Stimulated activated CD4-positive, alpha-beta T cell treated with anti-CD3 and anti-CD28 coated beads, Interleukin-1b, Interleukin-23, amount 100 ng/mL, for 1 hour (primary cell): ENCODE results near the gene TBCD.
"Not testable (repeated sequence)": the region's sequence is repeated elsewhere in the genome, so short reads cannot be mapped to it uniquely, and the experiment has no call there.

Experiments used
- DNase-seq, 2 donors: peaks; one replicate each; pipeline ENCODE4 v3.0.0-alpha.2; 2020; ENCODE audit warnings: low read depth in 2 of 2

TBCD gene

GRCh38 chr17:82957469-82957795 is 205.6 kb downstream of the TBCD start:
- no peak for DNase-seq

- no peak for DNase-seq
Measured at GRCh38 chr17:82957961-82958561, 206.2 kb downstream of the TBCD start.

GRCh38 chr17:82959242-82959930 is 207.5 kb downstream of the TBCD start:
- no peak for DNase-seq

GRCh38 chr17:82959990-82960418 is 208.1 kb downstream of the TBCD start:
- no peak for DNase-seq

- no peak for DNase-seq
Measured at GRCh38 chr17:82960419-82961271, 208.8 kb downstream of the TBCD start.

GRCh38 chr17:82961366-82962162 is 209.7 kb downstream of the TBCD start:
- DNase-seq = no peak

GRCh38 chr17:82962163-82962720 is 210.4 kb downstream of the TBCD start:
- no peak for DNase-seq

- no peak for DNase-seq
Measured at GRCh38 chr17:82963104-82963950, 211.5 kb downstream of the TBCD start.

GRCh38 chr17:82964451-82964850 is 212.6 kb downstream of the TBCD start:
- not testable (repeated sequence) for DNase-seq

GRCh38 chr17:82964851-82965341 is 213.0 kb downstream of the TBCD start:
- DNase-seq = no peak

- no peak for DNase-seq
Measured at GRCh38 chr17:82965371-82965770, 213.5 kb downstream of the TBCD start.

GRCh38 chr17:82966415-82966814 is 214.6 kb downstream of the TBCD start:
- no peak for DNase-seq

- no peak for DNase-seq
Measured at GRCh38 chr17:82967268-82968032, 215.6 kb downstream of the TBCD start.

- not testable (repeated sequence) for DNase-seq
Measured at GRCh38 chr17:82968033-82968841, 216.4 kb downstream of the TBCD start.

- DNase-seq = no peak
Measured at GRCh38 chr17:82970067-82970466, 218.2 kb downstream of the TBCD start.

GRCh38 chr17:82970818-82971590 is 219.1 kb downstream of the TBCD start:
- DNase-seq = no peak

GRCh38 chr17:82972836-82973372 is 221.0 kb downstream of the TBCD start:
- DNase-seq = no peak
